ENCODE results near the gene HABP2. TPM values are rescaled to one million over a fixed set of nuclear protein-coding genes. Genes with fewer than 3 reads are reported as not detected.

Gene HABP2
- polyA plus RNA-seq, 4 donors, result 0.89 to 16.3 (median 1.9) TPM; not detected in 1

GRCh38 chr10:113562704-113563103 lies 9.9 kb downstream of the HABP2 start:
- Histone ChIP-seq H3K9me3 (ENCODE audit: control insufficient read depth in 2 of 2, insufficient read depth in 1 of 2, low read depth in 1 of 2, low read length in 1 of 2) (no peaks in the 10 kb centered on the region), H3K36me3 (ENCODE audit: control insufficient read depth in 3 of 3, insufficient read depth in 2 of 3, low read depth in 1 of 3, low read length in 3 of 3) (peaks cover 0 to 10% (median 0%) of the 10 kb centered on the region in 3 donors), H3K4me3 (ENCODE audit: low read depth in 1 of 3, low read length in 3 of 3) (no peak overlapping the region), H3K27me3 (ENCODE audit: control insufficient read depth in 3 of 3, insufficient read depth in 3 of 3, low read length in 3 of 3) (no peaks in the 10 kb centered on the region), H3K27ac (ENCODE audit: low read depth in 1 of 3, low read length in 2 of 3) (peak overlapping the region in 1 of 3 donors; percentile 11), H3K4me1 (ENCODE audit: control insufficient read depth in 3 of 3, insufficient read depth in 2 of 3, low read depth in 1 of 3, low read length in 2 of 3) (peaks cover 0 to 14% (median 0%) of the 10 kb centered on the region in 3 donors)
- DNase-seq (peak; percentile 25 to 44), FAIRE-seq (no peak)
- 25 to 74% (median 48%) methylated on average over 5 of the region's 5 CpGs for WGBS, 3 donors

GRCh38 chr10:113563306-113564088 lies 10.6 kb downstream of the HABP2 start:
- no peak for FAIRE-seq
- no peaks in the 10 kb centered on the region for H3K9me3 ChIP-seq (ENCODE audit: control insufficient read depth in 2 of 2, insufficient read depth in 1 of 2, low read depth in 1 of 2, low read length in 1 of 2)
- peaks cover 0 to 14% (median 0%) of the 10 kb centered on the region in 3 donors for H3K4me1 ChIP-seq (ENCODE audit: control insufficient read depth in 3 of 3, insufficient read depth in 2 of 3, low read depth in 1 of 3, low read length in 2 of 3)
- H3K36me3 ChIP-seq (ENCODE audit: control insufficient read depth in 3 of 3, insufficient read depth in 2 of 3, low read depth in 1 of 3, low read length in 3 of 3), result peaks cover 0 to 15% (median 0%) of the 10 kb centered on the region in 3 donors
- H3K4me3 ChIP-seq (ENCODE audit: low read depth in 1 of 3, low read length in 3 of 3), result peak overlapping the region in 2 of 3 donors; percentile 24 to 39
- peak; percentile 73 to 85 for DNase-seq
- WGBS, 3 donors, result 4 to 13% (median 6%) methylated on average over 18 of the region's 18 CpGs
- no peaks in the 10 kb centered on the region for H3K27me3 ChIP-seq (ENCODE audit: control insufficient read depth in 3 of 3, insufficient read depth in 3 of 3, low read length in 3 of 3)
- H3K27ac ChIP-seq (ENCODE audit: low read depth in 1 of 3, low read length in 2 of 3), result no peak overlapping the region

- Histone ChIP-seq H3K4me1 (ENCODE audit: control insufficient read depth in 3 of 3, insufficient read depth in 2 of 3, low read depth in 1 of 3, low read length in 2 of 3) (peaks cover 0 to 14% (median 0%) of the 10 kb centered on the region in 3 donors), H3K27me3 (ENCODE audit: control insufficient read depth in 3 of 3, insufficient read depth in 3 of 3, low read length in 3 of 3) (no peaks in the 10 kb centered on the region), H3K9me3 (ENCODE audit: control insufficient read depth in 2 of 2, insufficient read depth in 1 of 2, low read depth in 1 of 2, low read length in 1 of 2) (no peaks in the 10 kb centered on the region), H3K36me3 (ENCODE audit: control insufficient read depth in 3 of 3, insufficient read depth in 2 of 3, low read depth in 1 of 3, low read length in 3 of 3) (peaks cover 0 to 18% (median 0%) of the 10 kb centered on the region in 3 donors), H3K27ac (ENCODE audit: low read depth in 1 of 3, low read length in 2 of 3) (no peak overlapping the region), H3K4me3 (ENCODE audit: low read depth in 1 of 3, low read length in 3 of 3) (no peak overlapping the region)
- DNase-seq (no peak), FAIRE-seq (no peak)
- WGBS, 3 donors, result 5 to 27% (median 14%) methylated on average over 1 of the region's 1 CpG
These were observed 12.5 kb downstream of the HABP2 start for GRCh38 chr10:113565364-113565763.

- 59 to 79% (median 62%) methylated on average over 6 of the region's 6 CpGs for WGBS, 3 donors
- Histone ChIP-seq H3K27me3 (ENCODE audit: control insufficient read depth in 3 of 3, insufficient read depth in 3 of 3, low read length in 3 of 3) (no peaks in the 10 kb centered on the region), H3K36me3 (ENCODE audit: control insufficient read depth in 3 of 3, insufficient read depth in 2 of 3, low read depth in 1 of 3, low read length in 3 of 3) (peaks cover 0 to 18% (median 0%) of the 10 kb centered on the region in 3 donors), H3K27ac (ENCODE audit: low read depth in 1 of 3, low read length in 2 of 3) (no peak overlapping the region), H3K9me3 (ENCODE audit: control insufficient read depth in 2 of 2, insufficient read depth in 1 of 2, low read depth in 1 of 2, low read length in 1 of 2) (no peaks in the 10 kb centered on the region), H3K4me1 (ENCODE audit: control insufficient read depth in 3 of 3, insufficient read depth in 2 of 3, low read depth in 1 of 3, low read length in 2 of 3) (peaks cover 0 to 12% (median 0%) of the 10 kb centered on the region in 3 donors), H3K4me3 (ENCODE audit: low read depth in 1 of 3, low read length in 3 of 3) (no peak overlapping the region)
- DNase-seq (no peak), FAIRE-seq (no peak)
These were observed 14.0 kb downstream of the HABP2 start for GRCh38 chr10:113566888-113567287.

GRCh38 chr10:113569576-113569975 lies 16.7 kb downstream of the HABP2 start:
- no peak for DNase-seq
- 56 to 89% (median 81%) methylated on average over 8 of the region's 8 CpGs for WGBS, 3 donors

GRCh38 chr10:113572520-113573290 lies 19.9 kb downstream of the HABP2 start:
- Histone ChIP-seq H3K36me3 (ENCODE audit: control insufficient read depth in 3 of 3, insufficient read depth in 2 of 3, low read depth in 1 of 3, low read length in 3 of 3) (peaks cover 0 to 26% (median 0%) of the 10 kb centered on the region in 3 donors), H3K4me1 (ENCODE audit: control insufficient read depth in 3 of 3, insufficient read depth in 2 of 3, low read depth in 1 of 3, low read length in 2 of 3) (no peaks in the 10 kb centered on the region), H3K27me3 (ENCODE audit: control insufficient read depth in 3 of 3, insufficient read depth in 3 of 3, low read length in 3 of 3) (no peaks in the 10 kb centered on the region), H3K9me3 (ENCODE audit: control insufficient read depth in 2 of 2, insufficient read depth in 1 of 2, low read depth in 1 of 2, low read length in 1 of 2) (no peaks in the 10 kb centered on the region), H3K4me3 (ENCODE audit: low read depth in 1 of 3, low read length in 3 of 3) (no peak overlapping the region), H3K27ac (ENCODE audit: low read depth in 1 of 3, low read length in 2 of 3) (no peak overlapping the region)
- DNase-seq (no peak), FAIRE-seq (no peak)
- WGBS, 3 donors, result 52 to 58% (median 53%) methylated on average over 11 of the region's 11 CpGs

More at GRCh38 chr10:113569576-113569975, 16.7 kb downstream of the HABP2 start:
- H3K27me3 ChIP-seq (ENCODE audit: control insufficient read depth in 3 of 3, insufficient read depth in 3 of 3, low read length in 3 of 3), result no peaks in the 10 kb centered on the region
- no peaks in the 10 kb centered on the region for H3K9me3 ChIP-seq (ENCODE audit: control insufficient read depth in 2 of 2, insufficient read depth in 1 of 2, low read depth in 1 of 2, low read length in 1 of 2)
- H3K4me1 ChIP-seq (ENCODE audit: control insufficient read depth in 3 of 3, insufficient read depth in 2 of 3, low read depth in 1 of 3, low read length in 2 of 3), result no peaks in the 10 kb centered on the region
- no peak overlapping the region for H3K27ac ChIP-seq (ENCODE audit: low read depth in 1 of 3, low read length in 2 of 3)
- H3K36me3 ChIP-seq (ENCODE audit: control insufficient read depth in 3 of 3, insufficient read depth in 2 of 3, low read depth in 1 of 3, low read length in 3 of 3), result peaks cover 0 to 25% (median 0%) of the 10 kb centered on the region in 3 donors
- H3K4me3 ChIP-seq (ENCODE audit: low read depth in 1 of 3, low read length in 3 of 3), result no peak overlapping the region
- no peak for FAIRE-seq

GRCh38 chr10:113573368-113573767 lies 20.5 kb downstream of the HABP2 start:
- no peak overlapping the region for H3K4me3 ChIP-seq (ENCODE audit: low read depth in 1 of 3, low read length in 3 of 3)
- FAIRE-seq, result no peak
- no peak overlapping the region for H3K27ac ChIP-seq (ENCODE audit: low read depth in 1 of 3, low read length in 2 of 3)
- no peaks in the 10 kb centered on the region for H3K9me3 ChIP-seq (ENCODE audit: control insufficient read depth in 2 of 2, insufficient read depth in 1 of 2, low read depth in 1 of 2, low read length in 1 of 2)
- no peaks in the 10 kb centered on the region for H3K27me3 ChIP-seq (ENCODE audit: control insufficient read depth in 3 of 3, insufficient read depth in 3 of 3, low read length in 3 of 3)
- DNase-seq, result no peak
- WGBS, 3 donors, result 81 to 91% (median 89%) methylated on average over 1 of the region's 1 CpG
- H3K36me3 ChIP-seq (ENCODE audit: control insufficient read depth in 3 of 3, insufficient read depth in 2 of 3, low read depth in 1 of 3, low read length in 3 of 3), result peaks cover 0 to 24% (median 0%) of the 10 kb centered on the region in 3 donors
- no peaks in the 10 kb centered on the region for H3K4me1 ChIP-seq (ENCODE audit: control insufficient read depth in 3 of 3, insufficient read depth in 2 of 3, low read depth in 1 of 3, low read length in 2 of 3)

- 69 to 78% (median 73%) methylated on average over 4 of the region's 4 CpGs for WGBS, 3 donors
- no peaks in the 10 kb centered on the region for H3K9me3 ChIP-seq (ENCODE audit: control insufficient read depth in 2 of 2, insufficient read depth in 1 of 2, low read depth in 1 of 2, low read length in 1 of 2)
- no peak overlapping the region for H3K4me3 ChIP-seq (ENCODE audit: low read depth in 1 of 3, low read length in 3 of 3)
- DNase-seq (peak in 1 of 2 donors; percentile 24), FAIRE-seq (no peak)
- H3K36me3 ChIP-seq (ENCODE audit: control insufficient read depth in 3 of 3, insufficient read depth in 2 of 3, low read depth in 1 of 3, low read length in 3 of 3), result peaks cover 0 to 22% (median 0%) of the 10 kb centered on the region in 3 donors
- no peaks in the 10 kb centered on the region for H3K4me1 ChIP-seq (ENCODE audit: control insufficient read depth in 3 of 3, insufficient read depth in 2 of 3, low read depth in 1 of 3, low read length in 2 of 3)
- H3K27me3 ChIP-seq (ENCODE audit: control insufficient read depth in 3 of 3, insufficient read depth in 3 of 3, low read length in 3 of 3), result no peaks in the 10 kb centered on the region
- H3K27ac ChIP-seq (ENCODE audit: low read depth in 1 of 3, low read length in 2 of 3), result no peak overlapping the region
These were observed 24.0 kb downstream of the HABP2 start for GRCh38 chr10:113576852-113577251.

Measured in small intestine (tissue), 7 donors.